ENCODE measurements around the gene CTIF. TPM values are rescaled to one million over a fixed set of nuclear protein-coding genes. Genes with fewer than 3 reads are reported as not detected.
A peak's percentile ranks its signal among the peaks of the same experiment; 100 is the strongest.

Gene CTIF
- total and polyA plus RNA-seq, 2 experiments from 2014 or later = 8.6 to 14.4 TPM

- no peaks in the 10 kb centered on the region for H3K36me3 ChIP-seq (ENCODE audit: insufficient read depth)
- no peaks in the 10 kb centered on the region for H3F3A ChIP-seq (replicated peaks; ENCODE audit: low read depth)
- H3K27me3 Mint-ChIP-seq (ENCODE audit: insufficient read depth, low read depth, poor library complexity) = peaks cover 9% of the 10 kb centered on the region
- H3K4me1 Mint-ChIP-seq = peaks cover 45% of the 10 kb centered on the region
- H3K79me2 ChIP-seq (replicated peaks; ENCODE audit: insufficient read depth) = no peaks in the 10 kb centered on the region
- no peaks in the 10 kb centered on the region for H3K36me3 Mint-ChIP-seq (ENCODE audit: low read depth)
- no peaks in the 10 kb centered on the region for H3K9me2 ChIP-seq (ENCODE audit: insufficient read depth)
- peaks cover 6% of the 10 kb centered on the region; the same call in 1 of the 2 replicates for H3K4me1 ChIP-seq (ENCODE audit: insufficient read depth)
- H3K9me3 Mint-ChIP-seq = no peaks in the 10 kb centered on the region
- H3K27me3 ChIP-seq (ENCODE audit: insufficient read depth) = no peaks in the 10 kb centered on the region
- no peak for DNase-seq (ENCODE audit: low spot score)
- no peak overlapping the region for H3K4me3 ChIP-seq
- no peak overlapping the region for H3K4me3 Mint-ChIP-seq
- no peak overlapping the region for H3K4me2 ChIP-seq
- H3K27ac ChIP-seq (ENCODE audit: low read depth) = no peak overlapping the region
- TF ChIP-seq NANOG (IDR thresholded peaks at IDR 0.05; ENCODE audit: borderline replicate concordance) = no peak
- no peak for TF ChIP-seq STAT1 (IDR thresholded peaks at IDR 0.05; ENCODE audit: unreplicated experiment)
- no peak for TF ChIP-seq CREB1 (CRISPR knock-in tag; IDR thresholded peaks at IDR 0.05; ENCODE audit: low read depth)
- no peak for TF ChIP-seq EZH2phosphoT487 (IDR thresholded peaks at IDR 0.05; ENCODE audit: unreplicated experiment)
- TF ChIP-seq JUNB (IDR thresholded peaks at IDR 0.05; ENCODE audit: unreplicated experiment) = no peak
- no peak for TF ChIP-seq ZNF114 (CRISPR knock-in tag; IDR thresholded peaks at IDR 0.05)
- TF ChIP-seq POLR2AphosphoS5 (IDR thresholded peaks at IDR 0.05; ENCODE audit: low read depth) = no peak
- no peak overlapping the region for H2AFZ ChIP-seq
- no peak for ATAC-seq
- no peak overlapping the region for H3K27ac Mint-ChIP-seq
- no peaks in the 10 kb centered on the region for H4K20me1 ChIP-seq (replicated peaks; ENCODE audit: insufficient read depth)
Measured at GRCh38 chr18:48838166-48838775, 299.4 kb downstream of the CTIF start.

DNA sequence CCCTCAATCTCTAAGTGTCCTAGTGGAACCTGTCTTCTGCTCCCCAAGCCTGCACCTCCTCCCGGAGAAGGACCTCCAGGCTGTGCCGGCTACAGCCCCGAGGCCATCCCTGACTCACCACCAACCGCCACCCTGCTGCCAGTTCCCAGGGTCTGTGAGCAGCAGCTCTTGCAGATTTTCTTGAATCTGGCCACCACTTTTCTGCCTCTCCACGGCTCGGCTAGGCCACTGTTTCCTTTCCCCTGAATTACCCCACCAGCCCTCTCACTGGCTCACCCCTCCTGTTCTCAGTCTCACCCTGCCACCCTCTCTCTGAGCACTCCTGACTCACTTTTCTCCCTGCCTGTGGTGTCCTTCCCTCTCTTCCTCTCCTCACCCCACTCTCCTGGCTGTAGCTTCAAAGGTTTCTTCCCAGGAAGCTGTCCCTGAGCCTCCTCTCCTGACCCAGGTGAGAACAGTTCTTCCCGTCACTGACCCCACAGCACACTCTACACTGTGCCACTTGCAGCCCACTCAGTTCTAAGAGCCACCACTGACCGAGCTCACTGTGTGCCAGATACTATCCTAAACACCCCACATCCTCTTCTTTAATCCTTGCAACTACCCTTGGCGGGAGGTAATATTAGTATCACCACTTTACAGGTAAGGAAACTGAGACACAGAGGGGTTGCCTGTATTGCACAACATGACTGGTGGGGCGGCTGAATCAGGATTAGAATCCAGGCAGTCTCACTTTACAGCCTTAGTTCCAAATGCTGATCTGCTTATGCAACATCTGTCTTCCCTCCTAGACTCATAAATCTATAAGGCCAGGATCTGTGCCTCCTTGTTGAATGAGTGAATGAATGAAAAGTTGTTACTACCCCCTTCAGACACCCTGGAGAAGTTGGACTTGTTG lies 300.3 kb downstream of the CTIF start:
- H3K79me2 ChIP-seq (replicated peaks; ENCODE audit: insufficient read depth) = no peaks in the 10 kb centered on the region
- Mint-ChIP-seq H3K4me1 (peaks cover 44% of the 10 kb centered on the region), H3K9me3 (no peaks in the 10 kb centered on the region), H3K4me3 (no peak overlapping the region), H3K36me3 (ENCODE audit: low read depth) (no peaks in the 10 kb centered on the region), H3K27me3 (ENCODE audit: insufficient read depth, low read depth, poor library complexity) (peaks cover 6% of the 10 kb centered on the region), H3K27ac (peak overlapping the region; percentile 73)
- no peaks in the 10 kb centered on the region for H3K9me2 ChIP-seq (ENCODE audit: insufficient read depth)
- no peak overlapping the region for H3K4me3 ChIP-seq
- ATAC-seq = no peak
- no peak for TF ChIP-seq JUNB (IDR thresholded peaks at IDR 0.05; ENCODE audit: unreplicated experiment)
- no peak for TF ChIP-seq EZH2 (IDR thresholded peaks at IDR 0.05; ENCODE audit: low read depth, unreplicated experiment)
- TF ChIP-seq, protein P1, sequence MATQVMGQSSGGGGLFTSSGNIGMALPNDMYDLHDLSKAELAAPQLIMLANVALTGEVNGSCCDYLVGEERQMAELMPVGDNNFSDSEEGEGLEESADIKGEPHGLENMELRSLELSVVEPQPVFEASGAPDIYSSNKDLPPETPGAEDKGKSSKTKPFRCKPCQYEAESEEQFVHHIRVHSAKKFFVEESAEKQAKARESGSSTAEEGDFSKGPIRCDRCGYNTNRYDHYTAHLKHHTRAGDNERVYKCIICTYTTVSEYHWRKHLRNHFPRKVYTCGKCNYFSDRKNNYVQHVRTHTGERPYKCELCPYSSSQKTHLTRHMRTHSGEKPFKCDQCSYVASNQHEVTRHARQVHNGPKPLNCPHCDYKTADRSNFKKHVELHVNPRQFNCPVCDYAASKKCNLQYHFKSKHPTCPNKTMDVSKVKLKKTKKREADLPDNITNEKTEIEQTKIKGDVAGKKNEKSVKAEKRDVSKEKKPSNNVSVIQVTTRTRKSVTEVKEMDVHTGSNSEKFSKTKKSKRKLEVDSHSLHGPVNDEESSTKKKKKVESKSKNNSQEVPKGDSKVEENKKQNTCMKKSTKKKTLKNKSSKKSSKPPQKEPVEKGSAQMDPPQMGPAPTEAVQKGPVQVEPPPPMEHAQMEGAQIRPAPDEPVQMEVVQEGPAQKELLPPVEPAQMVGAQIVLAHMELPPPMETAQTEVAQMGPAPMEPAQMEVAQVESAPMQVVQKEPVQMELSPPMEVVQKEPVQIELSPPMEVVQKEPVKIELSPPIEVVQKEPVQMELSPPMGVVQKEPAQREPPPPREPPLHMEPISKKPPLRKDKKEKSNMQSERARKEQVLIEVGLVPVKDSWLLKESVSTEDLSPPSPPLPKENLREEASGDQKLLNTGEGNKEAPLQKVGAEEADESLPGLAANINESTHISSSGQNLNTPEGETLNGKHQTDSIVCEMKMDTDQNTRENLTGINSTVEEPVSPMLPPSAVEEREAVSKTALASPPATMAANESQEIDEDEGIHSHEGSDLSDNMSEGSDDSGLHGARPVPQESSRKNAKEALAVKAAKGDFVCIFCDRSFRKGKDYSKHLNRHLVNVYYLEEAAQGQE (IDR thresholded peaks at IDR 0.05; ENCODE audit: unreplicated experiment) = no peak
- no peak for TF ChIP-seq ZNF114 (CRISPR knock-in tag; IDR thresholded peaks at IDR 0.05)
- TF ChIP-seq POLR2AphosphoS5 (IDR thresholded peaks at IDR 0.05; ENCODE audit: low read depth) = no peak
- H4K20me1 ChIP-seq (replicated peaks; ENCODE audit: insufficient read depth) = no peaks in the 10 kb centered on the region
- H3K27me3 ChIP-seq (ENCODE audit: insufficient read depth) = no peaks in the 10 kb centered on the region
- H3K4me1 ChIP-seq (ENCODE audit: insufficient read depth) = peaks cover 5% of the 10 kb centered on the region; the same call in 1 of the 2 replicates
- H3K27ac ChIP-seq (ENCODE audit: low read depth) = no peak overlapping the region
- no peaks in the 10 kb centered on the region for H3K36me3 ChIP-seq (ENCODE audit: insufficient read depth)
- no peak for DNase-seq (ENCODE audit: low spot score)
- no peaks in the 10 kb centered on the region for H3F3A ChIP-seq (replicated peaks; ENCODE audit: low read depth)
- H3K4me2 ChIP-seq = no peak overlapping the region
- no peak overlapping the region for H2AFZ ChIP-seq
